ENCODE results near the gene PPP2R5C. TPM values are rescaled to one million over a fixed set of nuclear protein-coding genes. Genes with fewer than 3 reads are reported as not detected.

The PPP2R5C gene
- polyA plus RNA-seq, 3 donors = 61.9 to 72.5 (median 64.0) TPM

DNA sequence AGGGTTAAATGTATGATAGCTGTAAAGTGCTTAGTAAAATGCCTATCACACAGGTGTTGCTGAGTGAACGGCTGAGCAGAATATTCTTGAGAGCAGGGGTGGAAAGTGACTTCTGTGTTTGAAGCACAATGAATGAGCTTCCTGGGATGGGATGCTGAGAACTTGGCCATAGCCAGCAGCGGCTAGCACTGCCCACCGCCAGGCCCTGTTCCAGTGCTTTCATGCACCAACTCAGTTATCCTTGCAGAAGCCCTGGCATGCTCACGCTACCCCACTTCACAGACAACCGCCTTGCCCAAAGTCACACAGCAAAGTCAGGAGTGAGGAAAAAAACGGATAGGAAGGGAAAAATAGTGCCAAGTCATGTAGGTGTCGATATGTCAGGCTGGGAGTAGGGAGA, 213.7 kb downstream of the PPP2R5C start:
- Mint-ChIP-seq H3K36me3 (peaks cover 38 to 56% of the 10 kb centered on the region in 2 donors), H3K4me1 (peaks cover 28% of the 10 kb centered on the region), H3K27me3 (ENCODE audit: low read depth in 3 of 3) (peaks cover 0 to 2% (median 0%) of the 10 kb centered on the region in 3 donors), H3K27ac (peak overlapping the region in 4 of 7 donors; percentile 0 to 63 (median 24)), H3K4me3 (no peak overlapping the region), H3K9me3 (peaks cover 0 to 4% (median 0%) of the 10 kb centered on the region in 7 donors)
- Histone ChIP-seq H3K27ac (ENCODE audit: low read depth in 1 of 2, low read length in 2 of 2) (peak overlapping the region in 1 of 2 donors; percentile 12), H4K20me1 (ENCODE audit: insufficient read depth, low read length) (peaks cover 96% of the 10 kb centered on the region), H3K79me2 (ENCODE audit: insufficient read depth, low read length) (peaks cover 75% of the 10 kb centered on the region), H3K36me3 (replicated peaks in 1 of 2; ENCODE audit: control insufficient read depth in 1 of 2, insufficient read depth in 2 of 2, low read length in 2 of 2) (peaks cover 35 to 55% of the 10 kb centered on the region in 2 donors), H3K4me3 (replicated peaks in 1 of 3; ENCODE audit: low read depth in 2 of 3, low read length in 3 of 3) (no peak overlapping the region), H3K27me3 (ENCODE audit: control insufficient read depth in 2 of 2, insufficient read depth in 2 of 2, low read length in 2 of 2) (no peaks in the 10 kb centered on the region), H3K4me1 (ENCODE audit: control insufficient read depth in 1 of 2, insufficient read depth in 2 of 2, low read length in 2 of 2) (peaks cover 22 to 28% of the 10 kb centered on the region in 2 donors), H2AFZ (ENCODE audit: insufficient read depth, low read depth, low read length, poor library complexity, severe bottlenecking) (no peak overlapping the region), H3K4me2 (replicated peaks; ENCODE audit: extremely low read depth, low read length, poor library complexity, severe bottlenecking) (no peak overlapping the region), H3K9ac (ENCODE audit: insufficient read depth, low read length, poor library complexity, severe bottlenecking) (no peak overlapping the region), H3K9me3 (replicated peaks in 1 of 2; ENCODE audit: control insufficient read depth in 1 of 2, insufficient read depth in 1 of 2, low read length in 2 of 2) (no peaks in the 10 kb centered on the region)
- TF ChIP-seq, protein P1, sequence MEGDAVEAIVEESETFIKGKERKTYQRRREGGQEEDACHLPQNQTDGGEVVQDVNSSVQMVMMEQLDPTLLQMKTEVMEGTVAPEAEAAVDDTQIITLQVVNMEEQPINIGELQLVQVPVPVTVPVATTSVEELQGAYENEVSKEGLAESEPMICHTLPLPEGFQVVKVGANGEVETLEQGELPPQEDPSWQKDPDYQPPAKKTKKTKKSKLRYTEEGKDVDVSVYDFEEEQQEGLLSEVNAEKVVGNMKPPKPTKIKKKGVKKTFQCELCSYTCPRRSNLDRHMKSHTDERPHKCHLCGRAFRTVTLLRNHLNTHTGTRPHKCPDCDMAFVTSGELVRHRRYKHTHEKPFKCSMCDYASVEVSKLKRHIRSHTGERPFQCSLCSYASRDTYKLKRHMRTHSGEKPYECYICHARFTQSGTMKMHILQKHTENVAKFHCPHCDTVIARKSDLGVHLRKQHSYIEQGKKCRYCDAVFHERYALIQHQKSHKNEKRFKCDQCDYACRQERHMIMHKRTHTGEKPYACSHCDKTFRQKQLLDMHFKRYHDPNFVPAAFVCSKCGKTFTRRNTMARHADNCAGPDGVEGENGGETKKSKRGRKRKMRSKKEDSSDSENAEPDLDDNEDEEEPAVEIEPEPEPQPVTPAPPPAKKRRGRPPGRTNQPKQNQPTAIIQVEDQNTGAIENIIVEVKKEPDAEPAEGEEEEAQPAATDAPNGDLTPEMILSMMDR (IDR thresholded peaks at IDR 0.05) = no peak
- WGBS (ENCODE audit: insufficient coverage) = 100% methylated on average over 1 of the region's 7 CpGs
- intact Hi-C loops (cut with micrococcal nuclease) = no loop called here
- no peak for DNase-seq

Small RNA genes lying within 50 kb of the gene (small RNA-seq; reads per million reads assigned to genes)
- gene AL118558.2 (ENCODE audit: insufficient read length, low read depth) (not detected), gene RNU6-790P (ENCODE audit: insufficient read length, low read depth) (not detected)

Other genes with a start within 250 kb of the PPP2R5C start
- gene DIO3, start 200.2 kb upstream of the PPP2R5C start, polyA plus RNA-seq = not detected
- 10 to 100 TPM; 14.7 to 87.3 (median 23.6) TPM for gene DYNC1H1, start 202.9 kb downstream of the PPP2R5C start, polyA plus RNA-seq

Measured in CD14-positive monocyte (primary cell).